ENCODE measurements around the gene FAM117A.
"Not testable (repeated sequence)": the region's sequence is repeated elsewhere in the genome, so short reads cannot be mapped to it uniquely, and the experiment has no call there.

The FAM117A gene

GRCh38 chr17:49676276-49676868, 87.6 kb downstream of the FAM117A start:
- peak; percentile 55 for DNase-seq

DNA sequence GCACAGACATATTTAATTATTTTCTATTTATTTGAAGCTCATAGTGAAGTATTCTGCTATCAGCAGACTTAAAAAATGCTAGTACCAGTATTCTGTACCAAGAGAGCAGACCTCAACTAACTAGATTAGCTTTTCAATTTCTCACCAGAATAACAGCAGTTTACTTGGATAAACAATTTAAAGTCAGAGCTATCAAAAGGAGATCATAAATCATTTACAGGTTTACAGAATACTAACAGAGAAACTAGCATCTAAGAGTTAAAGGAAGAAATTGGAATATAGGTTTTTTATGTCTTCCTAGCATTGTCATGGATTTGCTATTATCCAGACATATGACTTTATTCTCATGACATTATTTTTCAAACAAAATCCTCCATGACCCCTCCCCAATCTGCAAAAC, 89.4 kb downstream of the FAM117A start:
- DNase-seq: no peak

- DNase-seq: not testable (repeated sequence)
Measured at GRCh38 chr17:49673679-49674078, 90.3 kb downstream of the FAM117A start.

DNA sequence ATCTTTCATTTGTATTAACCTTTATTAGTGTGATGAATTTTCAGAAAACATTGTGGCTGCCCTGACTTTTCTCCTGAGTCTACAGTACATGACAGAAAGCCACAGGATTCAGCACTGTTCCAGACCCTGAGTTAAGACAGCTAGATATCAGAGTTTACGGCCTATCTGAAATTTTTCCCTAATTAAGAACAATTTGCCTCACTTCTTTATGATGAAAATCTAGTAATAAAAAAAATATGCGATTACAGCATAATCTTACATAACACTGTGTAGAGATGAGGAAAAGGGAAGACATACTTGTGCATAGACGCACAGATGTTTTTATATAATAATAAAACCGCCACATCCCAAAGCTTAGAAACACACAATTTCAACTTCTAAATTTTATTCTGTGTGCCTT, 93.3 kb downstream of the FAM117A start:
- DNase-seq: no peak

GRCh38 chr17:49670002-49670401, 93.9 kb downstream of the FAM117A start:
- DNase-seq: no peak

GRCh38 chr17:49667854-49668253, 96.1 kb downstream of the FAM117A start:
- no peak for DNase-seq

DNA sequence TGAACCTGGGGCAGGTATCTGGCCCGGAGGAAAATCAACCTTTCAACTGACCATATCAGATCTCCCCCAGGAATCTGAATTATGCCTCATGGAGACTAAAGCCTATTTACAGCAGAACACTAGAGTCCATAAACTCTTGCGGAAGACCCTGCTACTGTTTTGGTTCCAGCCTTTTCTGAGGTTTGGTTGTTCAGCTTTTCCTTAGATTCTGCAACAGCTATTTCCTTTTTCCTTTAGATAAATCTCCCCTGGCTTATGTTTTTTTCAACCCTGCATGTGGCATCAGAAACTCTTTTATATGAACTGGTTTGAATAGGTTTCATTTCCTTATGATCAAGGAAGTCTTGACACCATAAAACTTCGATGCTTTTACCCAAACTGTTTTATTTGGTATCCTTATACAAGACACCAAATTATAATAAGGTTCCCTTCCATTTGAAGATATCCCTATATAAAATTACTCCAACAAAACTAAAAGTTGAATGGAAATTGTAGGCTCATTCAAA, 99.2 kb downstream of the FAM117A start:
- DNase-seq: no peak
